ENCODE results near the gene EPM2A.

DNA sequence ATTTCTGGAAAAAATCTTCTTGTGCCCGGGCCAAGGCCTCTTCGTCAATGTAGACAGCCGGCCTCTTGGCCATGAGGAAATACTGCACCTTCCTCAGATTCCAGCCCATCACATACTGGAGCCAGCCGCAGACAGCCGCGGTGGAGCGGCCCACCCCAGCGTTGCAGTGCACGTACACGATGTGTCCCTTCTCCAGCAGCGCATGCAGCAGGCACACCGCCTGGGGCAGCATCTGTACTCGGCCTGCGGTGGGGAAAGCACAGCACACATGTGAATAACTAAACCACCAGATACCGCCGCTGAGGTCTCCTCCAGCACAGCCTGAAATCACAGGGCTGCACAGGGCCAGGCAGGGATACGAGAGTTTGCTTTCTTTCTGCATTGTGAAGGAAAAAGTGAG, 107.9 kb downstream of the EPM2A start:
- TF ChIP-seq, protein P1, sequence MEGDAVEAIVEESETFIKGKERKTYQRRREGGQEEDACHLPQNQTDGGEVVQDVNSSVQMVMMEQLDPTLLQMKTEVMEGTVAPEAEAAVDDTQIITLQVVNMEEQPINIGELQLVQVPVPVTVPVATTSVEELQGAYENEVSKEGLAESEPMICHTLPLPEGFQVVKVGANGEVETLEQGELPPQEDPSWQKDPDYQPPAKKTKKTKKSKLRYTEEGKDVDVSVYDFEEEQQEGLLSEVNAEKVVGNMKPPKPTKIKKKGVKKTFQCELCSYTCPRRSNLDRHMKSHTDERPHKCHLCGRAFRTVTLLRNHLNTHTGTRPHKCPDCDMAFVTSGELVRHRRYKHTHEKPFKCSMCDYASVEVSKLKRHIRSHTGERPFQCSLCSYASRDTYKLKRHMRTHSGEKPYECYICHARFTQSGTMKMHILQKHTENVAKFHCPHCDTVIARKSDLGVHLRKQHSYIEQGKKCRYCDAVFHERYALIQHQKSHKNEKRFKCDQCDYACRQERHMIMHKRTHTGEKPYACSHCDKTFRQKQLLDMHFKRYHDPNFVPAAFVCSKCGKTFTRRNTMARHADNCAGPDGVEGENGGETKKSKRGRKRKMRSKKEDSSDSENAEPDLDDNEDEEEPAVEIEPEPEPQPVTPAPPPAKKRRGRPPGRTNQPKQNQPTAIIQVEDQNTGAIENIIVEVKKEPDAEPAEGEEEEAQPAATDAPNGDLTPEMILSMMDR (conservative IDR thresholded peaks at IDR 0.05 in 1 of 2, IDR thresholded peaks at IDR 0.05 in 1 of 2; ENCODE audit: extremely low read depth in 1 of 2, insufficient read depth in 1 of 2, low read depth in 1 of 2, low read length in 2 of 2), result no peak
- no peak for TF ChIP-seq EZH2 (IDR thresholded peaks at IDR 0.05; ENCODE audit: borderline replicate concordance, low read length)
